GM12878 (cell line): ENCODE data around the gene ZFP62. TPM values are rescaled to one million over a fixed set of nuclear protein-coding genes. Genes with fewer than 3 reads are reported as not detected.

Experiments
- ATAC-seq: fragments of 200-7000 bp; cut with Tn5 transposase; 3 replicates; pipeline ENCODE4 v1.9.1; 2020; ENCODE audit warnings: mild to moderate bottlenecking, moderate library complexity
- BruUV-seq: library from RNA; stranded (reverse); fragments of 400-500 nt; replicated peaks from 2 replicates; lab custom pipeline; 2021; lab: Mats Ljungman, UMichigan
- CTCF ChIA-PET: fragments of 300-600 bp; sonication (Branson Sonifier 250); formaldehyde crosslinking; extraction: SDS; loops from one replicate; lab custom pipeline; 2021; ENCODE audit warnings: inconsistent platforms; lab: Yijun Ruan, JAX
- POLR2A ChIA-PET: fragments of 350-600 bp; formaldehyde crosslinking; extraction: SDS; loops from one replicate; lab custom pipeline; 2021; ENCODE audit warnings: inconsistent platforms; lab: Charles Lee
- RAD21 ChIA-PET: fragments of 300-600 bp; sonication (Branson Sonifier 250); formaldehyde crosslinking; loops from one replicate; lab custom pipeline; 2023; ENCODE audit warnings: antibody characterized with exemption; ENCODE audit not compliant: unreplicated experiment; lab: Charles Lee
- SMC1A ChIA-PET: fragments of 300-600 bp; sonication (Branson Sonifier 250); formaldehyde crosslinking; loops from one replicate; lab custom pipeline; 2023; ENCODE audit not compliant: unreplicated experiment, uncharacterized antibody; lab: Charles Lee
- DNase-seq: peaks from one replicate; pipeline ENCODE4 v3.0.0-alpha.2; 2011; ENCODE audit warnings: low read depth, low spot score
- FAIRE-seq: peaks from 3 replicates; lab custom pipeline; 2011; peaks lifted over from hg19 to GRCh38; lab: Jason Lieb, UNC
- H2AFZ ChIP-seq: 2 replicates; pipeline ENCODE4 v1.6.0; 2011; ENCODE audit warnings: low read depth, low read length, control low read depth; ENCODE audit not compliant: control insufficient read depth
- H3K27ac ChIP-seq: 2 replicates; pipeline ENCODE4 v1.5.1; 2011; ENCODE audit warnings: control low read depth; ENCODE audit not compliant: control insufficient read depth, insufficient read depth
- H3K27me3 ChIP-seq, 2 experiments: replicated peaks in 1 of 2; 2 replicates each; pipeline versions ENCODE4 v1.6.0 to v1.6.1; 2011; ENCODE audit warnings: low read length in 1 of 2; ENCODE audit not compliant: control insufficient read depth in 2 of 2, insufficient read depth in 2 of 2
- H3K36me3 ChIP-seq, 2 experiments: 2 replicates each; pipeline ENCODE4 v1.5.1; 2011; ENCODE audit warnings: low read length in 1 of 2; ENCODE audit not compliant: control insufficient read depth in 2 of 2, insufficient read depth in 2 of 2
- H3K4me1 ChIP-seq: 2 replicates; pipeline ENCODE4 v1.6.1; 2011; ENCODE audit warnings: mild to moderate bottlenecking, low read length, moderate library complexity, mixed read lengths; ENCODE audit not compliant: control insufficient read depth, insufficient read depth
- H3K4me2 ChIP-seq: 2 replicates; pipeline ENCODE4 v1.6.0; 2011; ENCODE audit warnings: control low read depth; ENCODE audit not compliant: control insufficient read depth, insufficient read depth
- H3K4me3 ChIP-seq: fragments of 200-600 bp; sonication (generic); 2 replicates; pipeline ENCODE4 v1.5.1; 2016
- H3K79me2 ChIP-seq: 2 replicates; pipeline ENCODE4 v1.6.0; 2011; ENCODE audit warnings: low read length; ENCODE audit not compliant: control insufficient read depth, insufficient read depth
- H3K9ac ChIP-seq: 2 replicates; pipeline ENCODE4 v1.8.0; 2011; ENCODE audit warnings: low read length, control low read depth, mixed read lengths; ENCODE audit not compliant: control insufficient read depth, insufficient read depth
- H3K9me3 ChIP-seq: replicated peaks from 3 replicates; pipeline ENCODE4 v1.5.1; 2011; ENCODE audit warnings: mild to moderate bottlenecking, low read length; ENCODE audit not compliant: control insufficient read depth, insufficient read depth
- H4K20me1 ChIP-seq: 2 replicates; pipeline ENCODE4 v1.6.0; 2011; ENCODE audit not compliant: control insufficient read depth, insufficient read depth
- CREM ChIP-seq: IDR thresholded peaks from 2 replicates; pipeline ENCODE4 v1.6.1; 2014; ENCODE audit warnings: antibody characterized with exemption, low read depth
- HCFC1 ChIP-seq: fragments of 150-350 bp; IDR thresholded peaks from 2 replicates; pipeline ENCODE4 v1.6.1; 2014; ENCODE audit warnings: low read length
- HDAC6 ChIP-seq: fragments of 200-600 bp; sonication (generic); IDR thresholded peaks from one replicate; pipeline ENCODE4 v1.8.0; 2017; ENCODE audit warnings: antibody characterized with exemption; ENCODE audit not compliant: unreplicated experiment
- JUND ChIP-seq: IDR thresholded peaks from 2 replicates; pipeline ENCODE4 v1.6.1; 2012; ENCODE audit warnings: low read depth, mild to moderate bottlenecking, low read length, improper control_type of control experiment, moderate library complexity
- MLLT1 ChIP-seq: fragments of 450-650 bp; IDR thresholded peaks from 2 replicates; pipeline ENCODE4 v1.6.1; 2016; ENCODE audit warnings: mild to moderate bottlenecking
- NFIC ChIP-seq: IDR thresholded peaks from 2 replicates; pipeline ENCODE4 v1.6.1; 2012; ENCODE audit warnings: low read depth, mild to moderate bottlenecking, inconsistent platforms, low read length, moderate library complexity
- NRF1 ChIP-seq: conservative IDR thresholded peaks from 2 replicates; pipeline ENCODE4 v1.6.1; 2011; ENCODE audit warnings: mild to moderate bottlenecking, low read depth, low read length, improper control_type of control experiment
- PAX5 ChIP-seq: IDR thresholded peaks from 2 replicates; pipeline ENCODE4 v1.6.1; 2011; ENCODE audit warnings: low read depth, low read length, borderline replicate concordance
- PML ChIP-seq: IDR thresholded peaks from 2 replicates; pipeline ENCODE4 v1.6.1; 2012; ENCODE audit warnings: low read length, inconsistent platforms
- POU2F2 ChIP-seq: IDR thresholded peaks from 3 replicates; pipeline ENCODE4 v1.6.1; 2011; ENCODE audit warnings: low read depth, mild to moderate bottlenecking, low read length, borderline replicate concordance
- RAD51 ChIP-seq: fragments of 450-650 bp; IDR thresholded peaks from 2 replicates; pipeline ENCODE4 v1.6.1; 2016; ENCODE audit warnings: moderate library complexity, mild to moderate bottlenecking, inconsistent platforms
- RUNX3 ChIP-seq: IDR thresholded peaks from 2 replicates; pipeline ENCODE4 v1.6.1; 2012; ENCODE audit warnings: low read length, inconsistent platforms
- SPI1 ChIP-seq: IDR thresholded peaks from 2 replicates; pipeline ENCODE4 v1.6.1; 2011; ENCODE audit warnings: low read depth, mild to moderate bottlenecking, low read length, moderate library complexity, borderline replicate concordance; ENCODE audit not compliant: insufficient read depth
- TCF3 ChIP-seq: IDR thresholded peaks from 2 replicates; pipeline ENCODE4 v1.6.1; 2012; ENCODE audit warnings: low read depth, mild to moderate bottlenecking, low read length, borderline replicate concordance; ENCODE audit not compliant: insufficient read depth
- ZBTB33 ChIP-seq: fragments of 450-650 bp; IDR thresholded peaks from 2 replicates; pipeline ENCODE4 v1.6.1; 2017; ENCODE audit warnings: mild to moderate bottlenecking
- ZNF207 ChIP-seq: fragments of 450-650 bp; IDR thresholded peaks from 2 replicates; pipeline ENCODE4 v1.6.1; 2014; ENCODE audit warnings: antibody characterized with exemption, mild to moderate bottlenecking, borderline replicate concordance
- ZSCAN29 ChIP-seq: fragments of 450-650 bp; IDR thresholded peaks from 2 replicates; pipeline ENCODE4 v1.6.1; 2017; ENCODE audit warnings: mild to moderate bottlenecking, moderate library complexity
- WGBS: methylation state at CpG from one replicate; pipeline ENCODE4 v1.1.6; 2016; ENCODE audit warnings: low lambda C conversion rate; ENCODE audit not compliant: insufficient replicate concordance, insufficient coverage; ENCODE audit errors: missing lambda C conversion rate; 5-methylcytosine and 5-hydroxymethylcytosine counted together
- in situ Hi-C: fragments of 300-500 bp; cut with MboI; formaldehyde crosslinking; loops from 9 replicates; pipeline ENCODE4 v1.14.3; 2018; ENCODE audit warnings: mixed read lengths
- intact Hi-C: fragments of 100-400 bp; cut with micrococcal nuclease; formaldehyde crosslinking; loops from one replicate; pipeline ENCODE4 v1.14.2; 2022; ENCODE audit not compliant: unreplicated experiment
- polyA plus RNA-seq, 11 experiments: library from polyadenylated mRNA; depleted of rRNA in 4 of 11; unstranded in 6 of 11; stranded (reverse) in 5 of 11; fragments of >200 nt; fragmentation: Nextera tagmentation in 4 of 11; fragmentation: Illumina TruSeq in 1 of 11; extraction: Ambion mirVana in 4 of 11; extraction: Trizol in 1 of 11; gene quantifications; 1 replicate in 1 of 11; 2 replicates in 10 of 11; pipeline versions ENCODE4 v1.2.1 to v1.2.3, GENCODE V29; 2011 to 2016; ENCODE audit warnings: inconsistent platforms in 2 of 11, missing spikeins in 2 of 11, low read depth in 1 of 11
- total RNA-seq, 4 experiments: library from RNA; depleted of rRNA in 3 of 4; stranded (reverse); fragments of >200 nt in 3 of 4; fragmentation: Illumina TruSeq in 1 of 4; extraction: Trizol in 1 of 4; gene quantifications; 2 replicates each; pipeline versions ENCODE4 v1.2.1 to v1.2.3, GENCODE V29; 2013 to 2021

ZFP62 gene
- total and polyA plus RNA-seq, 10 of the 15 experiments (the other 5 are each of a cell fraction or from before 2014, with no cell fraction given): 9.2 to 39.7 (median 21.1) TPM

GRCh38 chr5:180817893-180818674 is 43.0 kb downstream of the ZFP62 start (continued):
- TF ChIP-seq TCF3 (peak; percentile 24; the same call in 1 of the 2 replicates), HCFC1 (no peak)

GRCh38 chr5:180816608-180817534 is 44.2 kb downstream of the ZFP62 start:
- DNase-seq: no peak
- Histone ChIP-seq H3K27ac (peak overlapping the region; percentile 28), H3K79me2 (peaks cover 2% of the 10 kb centered on the region; the same call in 1 of the 2 replicates), H3K4me3 (peak overlapping the region; percentile 40; the same call in 1 of the 2 replicates), H3K36me3 (no peaks in the 10 kb centered on the region), H3K4me2 (peak overlapping the region; percentile 82), H4K20me1 (no peaks in the 10 kb centered on the region), H2AFZ (peak overlapping the region; percentile 63), H3K27me3 (no peaks in the 10 kb centered on the region), H3K9ac (peak overlapping the region; percentile 48), H3K9me3 (no peaks in the 10 kb centered on the region), H3K4me1 (peaks cover 64% of the 10 kb centered on the region)
- ChIA-PET POLR2A (interaction anchor here (0.7 to 3.8 kb wide), 5 partner anchors 10 to 354 kb away, joined by 3 to 41 read pairs (median 5); partner anchors contain the start of gene MGAT1), CTCF (interaction anchor here (0.6 to 2.7 kb wide), 9 partner anchors 9 to 53 kb away, joined by 3 to 6 read pairs (median 4); no protein-coding TSS in a partner anchor), RAD21 (interaction anchor here (2.1 to 9.0 kb wide), 2 partner anchors 13 to 14 kb away, joined by 8 to 70 read pairs; no protein-coding TSS in a partner anchor), SMC1A (interaction anchor here (1.2 to 3.8 kb wide), 9 partner anchors 9 to 368 kb away, joined by 3 to 22 read pairs (median 5); no protein-coding TSS in a partner anchor)
- intact Hi-C loops (no loop called here), in situ Hi-C loops (loop anchor here (25.0 kb wide), 1 partner anchor 1005 kb away; the partner anchor contains the start of genes MGAT4B and SQSTM1)
- WGBS: 42% methylated on average over 13 of the region's 13 CpGs
- BruUV-seq: no TSS peak
- ATAC-seq: no peak
- FAIRE-seq: no peak
- TF ChIP-seq JUND (no peak), PAX5 (no peak), ZSCAN29 (no peak), POU2F2 (peak; percentile 47; the same call in 2 of the 3 replicates), ZBTB33 (no peak), ZNF207 (no peak), RAD51 (no peak), NFIC (no peak), HDAC6 (no peak), NRF1 (no peak), CREM (0 out of 2 replicates have a peak, but pooled peaks have one; percentile 12), PML (no peak), MLLT1 (no peak), SPI1 (no peak), RUNX3 (peak; percentile 95)
